Spleen (tissue), 7 donors: ENCODE results near the gene SH3RF3.

ENCODE experiments used
- CTCF ChIP-seq, 11 experiments: fragments of 200-600 bp in 7 of 11; fragments of 450-650 bp in 4 of 11; sonication (generic) in 4 of 11; IDR thresholded peaks in 8 of 11; conservative IDR thresholded peaks in 3 of 11; 1 replicate in 7 of 11; 2 replicates in 4 of 11; pipeline versions ENCODE4 v1.4.0 to v1.8.0; 2016 to 2021; ENCODE audit warnings: antibody characterized with exemption in 11 of 11, inconsistent platforms in 4 of 11, mild to moderate bottlenecking in 1 of 11
- POLR2A ChIP-seq, 3 donors: fragments of 450-650 bp; IDR thresholded peaks; one replicate each; pipeline ENCODE4 v1.5.1; 2017; ENCODE audit warnings: antibody characterized with exemption in 3 of 3, mild to moderate bottlenecking in 1 of 3
- donor health status: DM: no; HTN: no; CAD: no; lungs with moderate emphysema.
- donor health status: DM: no; HTN: no; CAD: no.
- donor health status: DM: no; HTN: no; CAD: no.

- no peak for TF ChIP-seq POLR2A (IDR thresholded peaks at IDR 0.05)
- no peak for TF ChIP-seq CTCF (IDR thresholded peaks at IDR 0.05 in 8 of 11, conservative IDR thresholded peaks at IDR 0.05 in 3 of 11)
Measured at GRCh38 chr2:109129356-109129920, 433 bp downstream of the SH3RF3 start.
